Iris pigment epithelial cell (primary cell): ENCODE data around the gene KCNJ15.
A peak's percentile ranks its signal among the peaks of the same experiment; 100 is the strongest.
"Not testable (repeated sequence)": the region's sequence is repeated elsewhere in the genome, so short reads cannot be mapped to it uniquely, and the experiment has no call there.

Experiments
- DNase-seq: peaks from one replicate; pipeline ENCODE4 v3.0.0-alpha.2; 2011; ENCODE audit warnings: low read depth

KCNJ15 gene

GRCh38 chr21:38256599-38257302 lies at the start of gene KCNJ15:
Gene KCNJ15 (plus strand): TSS chr21:38256991. CDS start chr21:38299262, 42,271 bp downstream.
- no peak for DNase-seq

DNA sequence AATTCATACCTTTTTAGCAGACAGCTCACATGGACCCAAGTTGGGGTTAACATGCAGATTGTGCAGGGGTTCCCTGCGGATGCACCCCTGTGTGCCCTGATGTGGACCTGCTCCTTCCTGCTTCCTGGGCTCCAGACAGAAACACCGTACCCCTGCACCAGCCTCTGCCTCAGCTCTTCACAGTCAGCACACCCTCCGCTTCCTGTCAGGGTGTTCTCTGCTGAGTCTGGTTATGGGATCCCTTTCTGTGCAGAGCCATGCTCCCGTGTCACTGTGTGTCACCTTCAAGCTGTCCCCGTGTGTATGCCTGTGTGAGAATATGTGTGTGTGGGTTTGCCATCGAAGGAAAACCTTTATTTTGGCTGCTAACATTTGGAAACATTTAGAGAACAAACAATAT lies 48.7 kb upstream of the KCNJ15 start:
- DNase-seq: no peak

- no peak for DNase-seq
These were observed 45.5 kb upstream of the KCNJ15 start for GRCh38 chr21:38211321-38211720.

DNA sequence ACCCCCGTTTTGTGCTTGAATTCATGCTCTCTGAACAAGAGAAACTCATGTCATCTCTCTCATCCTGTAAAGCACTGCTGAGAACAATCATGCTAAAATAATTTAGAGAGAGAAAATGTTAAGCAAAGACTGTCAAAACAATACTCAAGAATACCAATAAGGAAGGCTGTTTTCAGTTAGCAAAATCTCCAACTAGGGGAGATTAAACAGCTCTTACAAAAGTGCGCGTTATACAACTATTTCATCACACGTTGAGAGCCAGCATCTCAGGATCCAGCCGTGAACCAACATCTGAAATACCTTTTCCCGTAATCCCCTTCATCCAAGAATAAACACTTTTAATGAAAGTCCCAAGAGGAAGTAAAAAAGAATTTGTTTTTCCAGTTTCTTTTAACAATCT lies 44.1 kb upstream of the KCNJ15 start:
- DNase-seq: no peak

DNA sequence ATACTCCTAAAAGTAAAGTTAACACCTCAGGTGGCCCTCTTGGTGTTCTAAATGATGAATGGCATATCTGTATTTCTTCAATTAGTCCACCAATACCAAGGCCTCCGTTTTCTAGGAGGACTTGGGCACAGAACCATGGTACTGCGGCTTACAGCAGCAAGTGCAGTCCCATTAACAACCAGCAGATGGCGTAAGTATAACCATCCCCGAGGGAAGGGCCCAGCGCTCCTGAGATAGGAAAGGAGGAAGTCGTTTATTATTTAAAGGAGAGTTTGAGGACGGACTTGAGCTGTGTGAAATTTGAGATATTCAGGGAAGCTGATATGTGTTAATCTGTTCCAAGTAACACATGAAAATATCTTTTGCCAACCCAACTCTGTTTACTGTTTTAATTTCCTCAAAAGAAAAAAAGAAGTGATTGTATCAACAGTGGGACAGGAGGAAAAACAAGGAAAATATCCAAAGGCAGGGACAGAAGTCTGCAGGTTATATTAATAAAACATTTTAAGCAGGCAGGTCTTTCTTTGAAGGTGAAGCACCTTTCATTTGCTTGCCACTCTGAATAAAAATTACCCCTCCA lies 37.7 kb upstream of the KCNJ15 start:
- DNase-seq: peak; percentile 77

GRCh38 chr21:38220270-38220737 lies 36.5 kb upstream of the KCNJ15 start:
- no peak for DNase-seq

GRCh38 chr21:38221594-38221993 lies 35.2 kb upstream of the KCNJ15 start:
- no peak for DNase-seq

- peak; percentile 39 for DNase-seq
These were observed 32.8 kb upstream of the KCNJ15 start for GRCh38 chr21:38223893-38224540.

DNA sequence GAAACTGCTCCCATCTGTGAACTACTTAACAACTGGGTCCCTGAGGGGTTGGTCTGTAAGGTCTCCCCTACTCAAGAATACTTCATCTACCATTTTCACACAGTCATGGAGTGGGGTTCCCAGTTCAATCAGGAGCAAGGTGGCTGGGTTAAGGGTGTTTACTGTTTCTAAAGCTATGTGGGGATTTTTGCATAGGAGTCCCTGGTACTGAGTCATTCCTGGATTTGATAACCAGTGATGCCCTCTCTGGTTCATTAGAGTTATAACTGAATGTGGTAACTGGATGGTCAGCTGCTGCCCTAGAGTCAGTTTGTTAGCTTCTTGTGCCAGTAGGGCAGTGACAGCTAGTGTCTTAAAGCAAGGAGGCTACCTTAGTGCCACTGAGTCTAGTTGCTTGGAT lies 29.4 kb upstream of the KCNJ15 start:
- no peak for DNase-seq

DNA sequence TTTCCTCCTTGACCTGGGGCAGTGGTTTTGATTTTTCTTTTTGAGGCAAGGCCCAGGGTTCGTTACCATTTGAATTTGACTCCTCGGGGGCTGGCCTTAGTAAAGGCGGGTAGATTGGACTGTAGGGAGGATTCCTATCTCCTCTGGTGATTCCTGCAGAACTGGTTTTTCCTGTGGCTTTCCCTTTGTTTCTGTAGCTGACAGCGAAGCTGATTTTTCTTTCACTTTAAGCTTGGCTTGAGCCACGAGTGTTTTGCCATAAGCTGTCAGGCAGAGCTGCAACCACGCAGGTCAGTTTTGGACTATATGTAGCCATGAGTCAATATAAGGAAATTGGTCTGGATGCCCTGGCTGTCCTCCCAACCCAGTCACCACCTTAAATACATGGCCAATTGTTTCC lies 28.7 kb upstream of the KCNJ15 start:
- DNase-seq: no peak

DNA sequence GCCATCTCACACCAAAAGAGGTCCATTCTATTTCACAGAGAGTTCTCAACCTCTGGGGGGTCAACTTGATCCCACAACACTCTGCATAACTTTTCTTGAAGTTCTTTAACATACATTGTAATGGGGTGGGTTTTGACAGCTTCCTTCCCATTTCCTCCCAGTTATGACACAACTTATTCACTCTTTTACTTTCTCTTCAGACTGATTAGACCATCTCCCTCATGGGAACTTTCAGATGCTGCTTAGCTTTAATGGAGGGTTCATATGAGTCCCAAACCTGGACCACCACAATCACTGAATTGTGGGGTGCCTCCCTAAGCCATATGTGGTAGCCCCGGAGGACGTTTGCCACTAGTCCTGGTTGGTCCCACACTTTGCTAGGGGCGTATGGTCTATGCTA lies 28.3 kb upstream of the KCNJ15 start:
- no peak for DNase-seq

- DNase-seq: no peak
These were observed 27.4 kb upstream of the KCNJ15 start for GRCh38 chr21:38229260-38229877.

DNA sequence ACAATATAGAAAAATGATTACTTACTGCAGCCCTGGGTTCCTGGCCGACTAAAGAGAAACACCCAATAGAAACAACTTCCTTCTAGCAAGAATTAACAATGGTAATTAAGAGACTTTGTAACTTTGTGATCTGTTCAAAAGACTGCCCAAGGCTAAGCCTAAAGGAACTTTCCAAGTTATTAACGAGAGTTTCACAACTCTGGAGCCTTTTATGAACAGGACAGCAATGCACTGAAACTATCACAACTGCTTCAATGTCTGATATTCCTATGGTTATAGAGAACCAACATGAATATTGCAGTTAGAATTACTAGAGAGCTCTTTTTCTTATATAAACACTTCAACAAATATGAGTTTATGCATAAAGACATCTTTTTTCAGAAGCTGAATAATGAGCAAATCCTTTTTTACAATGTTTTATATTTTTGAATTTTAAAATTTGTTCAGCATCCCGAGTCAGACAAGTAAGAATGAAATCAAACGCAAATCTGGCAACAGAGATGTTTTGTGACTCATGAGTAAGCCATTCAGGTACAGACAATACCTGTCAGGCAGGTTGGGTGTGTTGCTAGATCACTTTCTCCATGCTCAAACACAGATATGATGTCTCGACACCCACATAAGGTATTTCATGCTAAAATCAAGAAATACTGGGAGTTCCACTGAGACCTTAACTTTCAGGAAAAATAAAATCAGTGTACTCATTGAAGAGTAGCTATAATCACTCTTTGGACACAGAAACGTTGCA lies 22.2 kb upstream of the KCNJ15 start:
- no peak for DNase-seq

GRCh38 chr21:38235251-38235650 lies 21.5 kb upstream of the KCNJ15 start:
- DNase-seq: not testable (repeated sequence)

DNA sequence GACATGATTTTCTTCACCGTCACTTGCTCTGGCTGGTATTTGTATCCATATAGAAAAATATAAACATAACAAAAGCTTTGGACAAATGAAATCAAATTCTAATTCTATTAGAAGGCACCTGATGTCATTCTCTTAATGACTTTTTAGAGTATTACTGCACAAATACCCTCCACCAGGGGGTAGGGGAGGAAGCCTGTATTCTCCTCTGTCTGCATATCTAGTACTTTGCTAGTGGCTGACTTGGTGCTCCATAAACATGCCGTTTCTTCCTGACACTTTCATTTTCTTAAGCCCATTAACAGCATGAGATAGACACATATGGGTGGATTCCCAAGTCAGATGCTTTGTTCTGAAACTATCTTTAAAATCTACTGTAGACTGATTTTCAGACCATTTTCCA lies 20.6 kb upstream of the KCNJ15 start:
- no peak for DNase-seq

DNA sequence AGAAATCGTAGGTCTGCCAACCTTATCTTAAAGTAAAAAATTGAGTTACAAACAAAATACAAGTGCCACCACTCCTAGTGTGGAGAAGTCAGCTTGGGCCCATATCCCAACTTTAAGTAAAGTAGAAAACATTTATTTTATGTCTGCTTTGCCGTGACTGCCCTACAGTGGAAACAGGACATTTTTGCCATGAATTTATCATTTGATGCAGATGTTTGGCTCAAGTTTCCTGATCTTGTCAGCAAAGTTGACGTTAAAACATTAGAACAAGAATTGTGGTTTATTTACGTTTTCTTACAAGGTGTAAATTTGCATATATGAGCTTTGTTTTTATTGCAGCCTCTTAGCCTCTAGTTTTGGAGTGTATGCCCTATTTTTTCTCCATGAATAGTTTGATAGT lies 17.1 kb upstream of the KCNJ15 start:
- DNase-seq: no peak

DNA sequence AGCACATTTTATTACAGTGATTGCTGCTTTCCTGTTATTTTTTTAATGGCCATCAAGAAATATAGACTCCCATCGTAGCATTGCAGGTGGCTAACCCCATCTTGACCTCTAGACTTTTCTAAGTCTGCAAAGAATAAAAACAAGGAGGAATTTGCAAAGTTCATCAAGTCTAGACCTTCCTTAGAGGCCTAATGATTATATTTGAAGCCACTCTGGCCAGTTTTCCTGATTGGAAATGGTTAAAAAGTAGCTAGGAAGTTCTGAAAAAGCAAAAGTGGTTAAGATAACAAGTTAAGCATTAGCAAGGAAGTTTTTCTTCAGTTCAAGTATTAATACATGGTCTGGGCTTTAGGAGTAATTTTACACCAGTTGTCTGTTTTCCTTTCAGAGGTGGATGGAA lies 16.7 kb upstream of the KCNJ15 start:
- no peak for DNase-seq

DNA sequence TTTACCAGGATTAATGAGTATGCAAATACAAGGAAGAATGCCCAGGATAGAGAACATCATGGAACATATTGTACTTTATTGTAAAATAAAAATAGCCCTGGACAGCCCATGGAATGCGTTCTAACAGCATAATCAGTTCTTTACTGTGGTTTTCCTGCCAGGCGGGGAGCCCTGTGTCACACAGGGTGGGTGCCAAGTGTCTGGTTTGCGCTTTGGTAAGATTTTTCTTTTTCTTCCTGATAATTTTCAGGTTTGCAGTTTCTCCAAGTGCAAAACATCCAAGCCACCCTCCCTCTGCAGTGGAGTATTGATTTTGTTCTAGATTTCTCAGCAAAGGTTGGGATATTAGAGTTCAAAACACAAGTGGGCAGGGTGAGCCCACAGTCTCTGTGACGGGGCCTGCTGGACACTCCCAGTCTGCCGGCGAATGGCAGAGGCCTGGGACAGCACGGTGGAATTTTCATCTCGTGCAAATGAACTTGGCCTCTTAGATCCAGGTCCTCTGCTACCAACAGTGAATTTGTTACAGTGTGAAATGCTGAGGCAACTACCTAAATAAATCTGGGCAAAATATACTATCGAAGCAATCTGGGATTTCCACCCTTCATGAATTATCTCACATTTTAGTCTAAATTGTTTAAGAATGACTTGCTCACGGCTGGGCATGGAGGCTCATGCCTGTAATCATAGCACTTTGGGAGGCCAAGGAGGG lies 15.6 kb upstream of the KCNJ15 start:
- DNase-seq: peak; percentile 25

GRCh38 chr21:38242061-38242460 lies 14.7 kb upstream of the KCNJ15 start:
- DNase-seq: no peak

- DNase-seq: no peak
These were observed 12.9 kb upstream of the KCNJ15 start for GRCh38 chr21:38243732-38244406.

DNA sequence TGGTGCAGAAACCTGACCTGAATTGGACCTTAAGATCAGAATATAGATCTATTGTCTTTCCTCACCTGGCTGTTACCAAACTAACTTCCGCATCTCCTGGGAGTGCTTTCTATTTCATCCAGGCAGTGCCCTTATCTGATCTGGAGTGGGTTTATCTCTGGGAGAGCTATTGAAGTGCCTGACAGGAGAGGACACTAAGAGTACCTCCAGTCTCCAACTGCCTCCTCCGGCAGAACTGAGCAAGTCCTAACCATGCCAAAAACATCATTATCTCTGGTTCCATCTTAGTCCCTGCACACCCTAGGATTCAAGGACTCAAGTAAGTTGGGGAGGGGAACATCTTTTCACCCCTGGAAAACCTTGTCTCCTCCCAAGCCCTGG lies 12.4 kb upstream of the KCNJ15 start:
- DNase-seq: no peak
